Uterus (tissue), 4 donors: Measurements from ENCODE around the gene SYNGR3. TPM values are rescaled to one million over a fixed set of nuclear protein-coding genes. Genes with fewer than 3 reads are reported as not detected.
A peak's percentile ranks its signal among the peaks of the same experiment; 100 is the strongest.

Experiments used
- DNase-seq, 2 donors: peaks; one replicate each; pipeline ENCODE4 v3.0.0-alpha.2; 2019 to 2020
- H3K27ac ChIP-seq, 2 donors: fragments of 200-600 bp; sonication (generic); 1 replicate in 1 of 2; 2 replicates in 1 of 2; pipeline ENCODE4 v1.5.1; 2016 to 2018
- H3K27me3 ChIP-seq, 2 donors: fragments of 200-600 bp; sonication (generic); one replicate each; pipeline ENCODE4 v1.5.1; 2018 to 2019; ENCODE audit warnings: control low read depth in 1 of 2
- H3K36me3 ChIP-seq, 2 donors: fragments of 200-600 bp; sonication (generic); one replicate each; pipeline ENCODE4 v1.5.1; 2019; ENCODE audit warnings: control low read depth in 1 of 2
- H3K4me1 ChIP-seq, 2 donors: fragments of 200-600 bp; sonication (generic); one replicate each; pipeline ENCODE4 v1.5.1; 2018 to 2019; ENCODE audit warnings: control low read depth in 1 of 2
- H3K4me3 ChIP-seq, 2 donors: fragments of 200-600 bp; sonication (generic); 1 replicate in 1 of 2; 2 replicates in 1 of 2; pipeline ENCODE4 v1.5.1; 2018 to 2019; ENCODE audit warnings: mild to moderate bottlenecking in 1 of 2
- H3K9me3 ChIP-seq, 2 donors: fragments of 200-600 bp; sonication (generic); one replicate each; pipeline ENCODE4 v1.5.1; 2019; ENCODE audit warnings: control low read depth in 1 of 2
- POLR2A ChIP-seq, 2 donors: fragments of 450-650 bp; IDR thresholded peaks; one replicate each; pipeline ENCODE4 v1.6.1; 2016; ENCODE audit warnings: antibody characterized with exemption in 2 of 2, mild to moderate bottlenecking in 1 of 2, moderate library complexity in 1 of 2
- intact Hi-C: fragments of 100-400 bp; cut with DNase I; formaldehyde crosslinking; loops from one replicate; pipeline ENCODE4 v1.15.1; 2023; ENCODE audit warnings: low total_unique reads
- total RNA-seq, 4 donors: library from RNA; depleted of rRNA in 3 of 4; stranded (reverse); fragments of >200 nt in 3 of 4; gene quantifications; one replicate each; pipeline versions ENCODE4 v1.1.0 to v1.2.4, GENCODE V29; 2014 to 2023
- TF ChIP-seq, protein P1 (sequence below), 4 experiments: fragments of 200-600 bp in 2 of 4; fragments of 450-650 bp in 2 of 4; sonication (generic) in 2 of 4; IDR thresholded peaks; one replicate each; pipeline ENCODE4 v1.5.1; 2016 to 2019; ENCODE audit warnings: antibody characterized with exemption in 4 of 4, mild to moderate bottlenecking in 2 of 4, moderate library complexity in 1 of 4
- donor health status: DM: yes; HTN: yes; CAD: no.

Gene SYNGR3
- total RNA-seq, 4 donors from 2014 or later: 1.5 TPM; not detected in 3

DNA sequence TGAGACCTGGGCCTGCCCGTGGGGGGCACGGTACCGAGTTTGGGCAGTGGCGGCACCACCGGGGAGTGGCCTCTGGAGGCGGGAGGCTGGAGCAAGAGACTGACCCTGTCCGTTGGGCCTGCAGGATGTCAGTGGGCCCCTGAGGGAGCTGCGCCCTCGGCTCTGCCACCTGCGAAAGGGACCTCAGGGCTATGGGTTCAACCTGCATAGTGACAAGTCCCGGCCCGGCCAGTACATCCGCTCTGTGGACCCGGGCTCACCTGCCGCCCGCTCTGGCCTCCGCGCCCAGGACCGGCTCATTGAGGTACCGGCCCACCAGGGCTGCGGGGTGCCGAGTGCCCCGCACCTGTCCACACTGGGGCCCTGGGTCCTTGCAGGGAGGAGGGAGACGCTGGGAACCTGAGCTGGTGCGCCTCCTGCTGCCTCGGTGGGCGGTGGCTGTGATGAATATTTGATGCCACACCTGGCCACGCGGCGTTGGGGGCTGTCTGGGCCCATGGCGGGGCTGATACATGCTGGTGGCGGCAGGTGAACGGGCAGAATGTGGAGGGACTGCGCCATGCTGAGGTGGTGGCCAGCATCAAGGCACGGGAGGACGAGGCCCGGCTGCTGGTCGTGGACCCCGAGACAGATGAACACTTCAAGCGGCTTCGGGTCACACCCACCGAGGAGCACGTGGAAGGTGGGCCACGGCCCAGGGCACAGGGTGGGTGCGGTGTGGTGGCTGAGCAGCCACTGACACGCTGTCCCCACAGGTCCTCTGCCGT, 46.6 kb downstream of the SYNGR3 start:
- no peak for DNase-seq
- Histone ChIP-seq H3K4me3 (peak overlapping the region in 1 of 2 donors; percentile 7), H3K4me1 (peaks cover 0 to 32% of the 10 kb centered on the region in 2 donors), H3K27me3 (no peaks in the 10 kb centered on the region), H3K9me3 (no peaks in the 10 kb centered on the region), H3K36me3 (no peaks in the 10 kb centered on the region), H3K27ac (peak overlapping the region; percentile 91 to 92)
- TF ChIP-seq POLR2A (IDR thresholded peaks at IDR 0.05): no peak
- TF ChIP-seq, protein P1, sequence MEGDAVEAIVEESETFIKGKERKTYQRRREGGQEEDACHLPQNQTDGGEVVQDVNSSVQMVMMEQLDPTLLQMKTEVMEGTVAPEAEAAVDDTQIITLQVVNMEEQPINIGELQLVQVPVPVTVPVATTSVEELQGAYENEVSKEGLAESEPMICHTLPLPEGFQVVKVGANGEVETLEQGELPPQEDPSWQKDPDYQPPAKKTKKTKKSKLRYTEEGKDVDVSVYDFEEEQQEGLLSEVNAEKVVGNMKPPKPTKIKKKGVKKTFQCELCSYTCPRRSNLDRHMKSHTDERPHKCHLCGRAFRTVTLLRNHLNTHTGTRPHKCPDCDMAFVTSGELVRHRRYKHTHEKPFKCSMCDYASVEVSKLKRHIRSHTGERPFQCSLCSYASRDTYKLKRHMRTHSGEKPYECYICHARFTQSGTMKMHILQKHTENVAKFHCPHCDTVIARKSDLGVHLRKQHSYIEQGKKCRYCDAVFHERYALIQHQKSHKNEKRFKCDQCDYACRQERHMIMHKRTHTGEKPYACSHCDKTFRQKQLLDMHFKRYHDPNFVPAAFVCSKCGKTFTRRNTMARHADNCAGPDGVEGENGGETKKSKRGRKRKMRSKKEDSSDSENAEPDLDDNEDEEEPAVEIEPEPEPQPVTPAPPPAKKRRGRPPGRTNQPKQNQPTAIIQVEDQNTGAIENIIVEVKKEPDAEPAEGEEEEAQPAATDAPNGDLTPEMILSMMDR (IDR thresholded peaks at IDR 0.05): no peak
- intact Hi-C loops: no loop called here

DNA sequence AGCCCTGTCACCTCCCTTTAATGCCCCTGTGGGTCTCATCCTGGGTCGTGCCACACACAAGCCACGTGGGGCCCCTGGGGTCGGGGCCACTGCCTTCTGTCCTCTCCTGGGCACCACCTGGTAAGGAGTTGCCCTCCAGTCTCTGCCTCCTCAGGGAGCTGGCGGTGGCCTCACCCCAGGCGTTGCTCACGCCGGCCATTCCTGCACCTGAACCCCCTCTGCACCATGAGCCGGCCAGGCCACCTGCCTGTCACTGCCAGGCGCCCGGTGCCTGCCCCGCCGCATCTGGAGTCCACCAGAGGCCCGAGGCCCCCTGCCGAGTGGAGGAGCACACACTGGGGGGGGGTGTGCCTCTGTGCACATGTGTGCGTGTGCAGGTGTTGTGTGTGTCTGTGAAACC, 47.3 kb downstream of the SYNGR3 start:
- DNase-seq: no peak
- Histone ChIP-seq H3K36me3 (no peaks in the 10 kb centered on the region), H3K27ac (peak overlapping the region; percentile 91 to 92), H3K27me3 (no peaks in the 10 kb centered on the region), H3K4me1 (peaks cover 0 to 32% of the 10 kb centered on the region in 2 donors), H3K4me3 (no peak overlapping the region), H3K9me3 (no peaks in the 10 kb centered on the region)
- TF ChIP-seq, protein P1 (IDR thresholded peaks at IDR 0.05): no peak
- TF ChIP-seq POLR2A (IDR thresholded peaks at IDR 0.05): no peak
- intact Hi-C loops: no loop called here

DNA sequence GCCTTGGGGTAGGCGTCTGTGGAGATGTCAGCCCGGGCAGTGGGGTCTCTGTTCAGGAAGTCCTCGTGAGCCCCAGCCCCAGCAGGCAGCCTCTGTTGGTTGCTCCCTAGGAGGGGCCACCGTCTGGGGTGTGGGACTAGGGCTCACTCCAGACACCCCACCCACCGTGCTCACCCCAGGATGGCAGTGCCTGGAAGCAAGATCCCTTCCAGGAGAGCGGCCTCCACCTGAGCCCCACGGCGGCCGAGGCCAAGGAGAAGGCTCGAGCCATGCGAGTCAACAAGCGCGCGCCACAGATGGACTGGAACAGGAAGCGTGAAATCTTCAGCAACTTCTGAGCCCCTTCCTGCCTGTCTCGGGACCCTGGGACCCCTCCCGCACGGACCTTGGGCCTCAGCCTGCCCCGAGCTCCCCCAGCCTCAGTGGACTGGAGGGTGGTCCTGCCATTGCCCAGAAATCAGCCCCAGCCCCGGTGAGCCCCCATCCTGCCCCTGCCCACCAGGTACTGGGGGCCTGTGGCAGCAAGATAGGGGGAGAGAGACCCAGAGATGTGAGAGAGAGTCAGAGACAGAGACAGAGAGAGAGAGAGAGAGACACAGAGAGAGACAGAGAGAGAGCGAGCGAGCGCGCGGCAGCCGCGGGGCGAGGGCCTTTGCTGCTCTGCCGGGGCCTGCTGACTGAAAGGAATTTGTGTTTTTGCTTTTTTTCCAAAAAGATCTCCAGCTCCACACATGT, 48.0 kb downstream of the SYNGR3 start:
- H3K4me1 ChIP-seq: peaks cover 0 to 32% of the 10 kb centered on the region in 2 donors
- no peaks in the 10 kb centered on the region for H3K36me3 ChIP-seq
- TF ChIP-seq, protein P1 (IDR thresholded peaks at IDR 0.05): no peak
- TF ChIP-seq POLR2A (IDR thresholded peaks at IDR 0.05): no peak
- H3K27ac ChIP-seq: peak overlapping the region; percentile 91 to 92
- H3K9me3 ChIP-seq: no peaks in the 10 kb centered on the region
- intact Hi-C loops: no loop called here
- no peaks in the 10 kb centered on the region for H3K27me3 ChIP-seq
- no peak for DNase-seq
- H3K4me3 ChIP-seq: no peak overlapping the region

DNA sequence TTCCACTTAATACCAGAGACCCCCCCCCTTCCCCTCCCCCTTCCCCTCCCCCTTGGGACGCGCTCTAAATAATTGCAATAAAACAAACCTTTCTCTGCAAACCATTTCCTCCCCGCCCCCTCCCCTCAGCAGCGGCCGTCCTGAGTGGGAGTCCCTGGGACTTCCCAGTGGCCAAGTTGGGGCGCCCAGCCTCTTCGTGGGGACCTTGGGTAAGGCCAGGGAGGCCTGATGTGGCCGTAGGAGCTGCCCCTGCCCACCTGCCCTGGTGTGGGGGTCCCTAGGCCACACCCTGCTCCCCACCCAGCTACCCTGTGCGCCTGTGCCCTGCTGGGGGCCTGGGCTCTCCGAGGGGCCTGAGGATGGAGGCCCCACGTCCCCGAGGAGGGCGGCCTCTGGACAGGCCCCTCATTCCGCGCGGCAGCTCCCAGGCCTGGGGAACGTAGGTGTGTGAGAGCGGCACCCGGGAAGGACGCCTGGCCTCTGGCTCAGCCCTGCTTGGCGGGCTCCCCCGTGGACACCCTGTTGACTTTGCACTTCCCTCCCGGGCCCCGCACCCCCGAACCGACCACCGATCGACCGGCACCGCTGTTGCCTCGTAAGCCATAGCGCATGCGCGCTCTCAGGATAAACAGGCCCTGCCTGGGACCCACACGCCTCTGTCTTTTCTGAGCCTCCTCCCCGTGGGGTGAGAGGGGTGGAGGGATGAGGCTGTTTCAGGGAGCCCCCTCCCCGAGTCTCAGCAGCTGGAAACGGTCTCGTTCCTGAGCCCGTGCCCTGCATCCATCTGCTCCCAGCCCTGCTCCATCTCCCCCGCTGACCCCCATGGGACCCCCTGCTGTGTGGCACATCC, 48.8 kb downstream of the SYNGR3 start:
- no peaks in the 10 kb centered on the region for H3K27me3 ChIP-seq
- H3K27ac ChIP-seq: peak overlapping the region; percentile 91 to 92
- peaks cover 0 to 32% of the 10 kb centered on the region in 2 donors for H3K4me1 ChIP-seq
- TF ChIP-seq, protein P1 (IDR thresholded peaks at IDR 0.05): no peak
- no peak for TF ChIP-seq POLR2A (IDR thresholded peaks at IDR 0.05)
- no peaks in the 10 kb centered on the region for H3K36me3 ChIP-seq
- intact Hi-C loops: no loop called here
- H3K9me3 ChIP-seq: no peaks in the 10 kb centered on the region
- DNase-seq: peak in 1 of 2 donors; percentile 64
- no peak overlapping the region for H3K4me3 ChIP-seq
